ENCODE measurements around the gene SLCO4A1.

DNA sequence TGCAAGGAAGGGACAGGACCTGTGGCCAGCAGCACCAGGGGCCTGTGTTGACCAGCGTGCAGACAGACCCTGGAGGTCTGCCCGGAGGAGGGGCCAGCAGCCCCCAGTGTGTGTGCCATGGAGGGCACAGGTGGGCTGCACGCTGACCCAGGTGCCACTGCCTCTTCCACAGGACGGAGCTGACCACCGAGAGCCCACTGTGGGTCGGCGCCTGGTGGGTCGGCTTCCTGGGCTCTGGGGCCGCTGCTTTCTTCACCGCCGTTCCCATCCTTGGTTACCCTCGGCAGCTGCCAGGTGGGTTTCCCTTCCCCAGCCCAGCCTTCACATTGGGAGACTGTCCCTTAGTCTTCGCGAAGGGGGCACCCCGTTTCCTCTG lies 17.9 kb downstream of the SLCO4A1 start:
- TF ChIP-seq CTCF (IDR thresholded peaks at IDR 0.05) (no peak), POLR2A (IDR thresholded peaks at IDR 0.05) (no peak)

Measured in esophagus squamous epithelium (tissue), 4 donors.